ENCODE measurements around the gene ANKRD26.
A peak's percentile ranks its signal among the peaks of the same experiment; 100 is the strongest.

ANKRD26 gene

GRCh38 chr10:27099916-27100812 lies at the start of gene ANKRD26:
TSS of gene ANKRD26 (minus strand) at chr10:27100494. CDS start at chr10:27100326, 168 bp downstream.
- H3K27ac Mint-ChIP-seq, result peak within 1 kb of the TSS; percentile 93
- peak; percentile 96 for DNase-seq
- peaks cover 6% of the 10 kb centered on the region for H3K27me3 Mint-ChIP-seq
- peak within 1 kb of the TSS; percentile 80 for H3K4me3 Mint-ChIP-seq
- CTCF ChIA-PET, result no interaction called here
- peaks cover 11% of the 10 kb centered on the region for H3K36me3 Mint-ChIP-seq
- H3K9me3 Mint-ChIP-seq, result no peaks in the 10 kb centered on the region
- peaks cover 55% of the 10 kb centered on the region for H3K4me1 Mint-ChIP-seq

- peaks cover 56% of the 10 kb centered on the region for H3K36me3 Mint-ChIP-seq
- no peak overlapping the region for H3K4me3 Mint-ChIP-seq
- CTCF ChIA-PET, result interaction anchor here (1.5 kb wide), 1 partner anchor 11 kb away, joined by 3 read pairs; no protein-coding TSS in a partner anchor
- no peak overlapping the region for H3K27ac Mint-ChIP-seq
- DNase-seq, result no peak
- H3K27me3 Mint-ChIP-seq, result no peaks in the 10 kb centered on the region
- peaks cover 42% of the 10 kb centered on the region for H3K4me1 Mint-ChIP-seq
- no peaks in the 10 kb centered on the region for H3K9me3 Mint-ChIP-seq
Observed at GRCh38 chr10:27147701-27148100, 47.4 kb upstream of the ANKRD26 start.

GRCh38 chr10:27145937-27146336 lies 45.6 kb upstream of the ANKRD26 start:
- H3K9me3 Mint-ChIP-seq, result no peaks in the 10 kb centered on the region
- H3K27me3 Mint-ChIP-seq, result no peaks in the 10 kb centered on the region
- CTCF ChIA-PET, result interaction anchor here (1.5 kb wide), 1 partner anchor 19 kb away, joined by 3 read pairs; no protein-coding TSS in a partner anchor
- no peak for DNase-seq
- peaks cover 50% of the 10 kb centered on the region for H3K36me3 Mint-ChIP-seq
- H3K4me3 Mint-ChIP-seq, result no peak overlapping the region
- H3K4me1 Mint-ChIP-seq, result peaks cover 29% of the 10 kb centered on the region
- peak overlapping the region; percentile 37 for H3K27ac Mint-ChIP-seq

- Mint-ChIP-seq H3K36me3 (peaks cover 48% of the 10 kb centered on the region), H3K4me3 (no peak overlapping the region), H3K27ac (no peak overlapping the region), H3K27me3 (no peaks in the 10 kb centered on the region), H3K9me3 (no peaks in the 10 kb centered on the region), H3K4me1 (peaks cover 18% of the 10 kb centered on the region)
- no peak for DNase-seq
- CTCF ChIA-PET, result interaction anchor here (0.7 kb wide), 2 partner anchors 10 to 81 kb away, joined by 3 read pairs; partner anchors contain the start of gene YME1L1
Observed at GRCh38 chr10:27143686-27144085, 43.4 kb upstream of the ANKRD26 start.

- H3K4me3 Mint-ChIP-seq, result no peak overlapping the region
- H3K27me3 Mint-ChIP-seq, result no peaks in the 10 kb centered on the region
- H3K4me1 Mint-ChIP-seq, result no peaks in the 10 kb centered on the region
- H3K27ac Mint-ChIP-seq, result no peak overlapping the region
- H3K36me3 Mint-ChIP-seq, result peaks cover 36% of the 10 kb centered on the region
- DNase-seq, result no peak
- H3K9me3 Mint-ChIP-seq, result no peaks in the 10 kb centered on the region
- CTCF ChIA-PET, result no interaction called here
Observed at GRCh38 chr10:27138277-27138676, 38.0 kb upstream of the ANKRD26 start.

GRCh38 chr10:27134371-27134770 lies 34.1 kb upstream of the ANKRD26 start:
- no peak overlapping the region for H3K4me3 Mint-ChIP-seq
- no peaks in the 10 kb centered on the region for H3K4me1 Mint-ChIP-seq
- DNase-seq, result no peak
- no peaks in the 10 kb centered on the region for H3K27me3 Mint-ChIP-seq
- H3K9me3 Mint-ChIP-seq, result no peaks in the 10 kb centered on the region
- no peak overlapping the region for H3K27ac Mint-ChIP-seq
- CTCF ChIA-PET, result no interaction called here
- H3K36me3 Mint-ChIP-seq, result peaks cover 47% of the 10 kb centered on the region

- no peak overlapping the region for H3K4me3 Mint-ChIP-seq
- H3K9me3 Mint-ChIP-seq, result peaks cover 1% of the 10 kb centered on the region
- H3K36me3 Mint-ChIP-seq, result peaks cover 46% of the 10 kb centered on the region
- CTCF ChIA-PET, result no interaction called here
- peaks cover 15% of the 10 kb centered on the region for H3K4me1 Mint-ChIP-seq
- no peak for DNase-seq
- no peak overlapping the region for H3K27ac Mint-ChIP-seq
- H3K27me3 Mint-ChIP-seq, result no peaks in the 10 kb centered on the region
Observed at GRCh38 chr10:27108165-27108564, 7.9 kb upstream of the ANKRD26 start.

GRCh38 chr10:27104919-27105318 lies 4.6 kb upstream of the ANKRD26 start:
- peak overlapping the region; percentile 75 for H3K27ac Mint-ChIP-seq
- peaks cover 6% of the 10 kb centered on the region for H3K27me3 Mint-ChIP-seq
- DNase-seq, result peak; percentile 49
- peaks cover 38% of the 10 kb centered on the region for H3K36me3 Mint-ChIP-seq
- no peak overlapping the region for H3K4me3 Mint-ChIP-seq
- peaks cover 1% of the 10 kb centered on the region for H3K9me3 Mint-ChIP-seq
- H3K4me1 Mint-ChIP-seq, result peaks cover 46% of the 10 kb centered on the region
- CTCF ChIA-PET, result no interaction called here

GRCh38 chr10:27100813-27101347 lies 586 bp upstream of the ANKRD26 start:
- DNase-seq, result peak; percentile 52
- Mint-ChIP-seq H3K27me3 (peaks cover 6% of the 10 kb centered on the region), H3K4me3 (peak overlapping the region; percentile 80), H3K27ac (peak overlapping the region; percentile 93), H3K36me3 (peaks cover 16% of the 10 kb centered on the region), H3K4me1 (peaks cover 59% of the 10 kb centered on the region), H3K9me3 (no peaks in the 10 kb centered on the region)
- CTCF ChIA-PET, result interaction anchor here (1.2 kb wide), 1 partner anchor 53 kb away, joined by 7 read pairs; the partner anchor contains the start of gene YME1L1

GRCh38 chr10:27099448-27099847 lies 846 bp downstream of the ANKRD26 start:
- H3K9me3 Mint-ChIP-seq, result no peaks in the 10 kb centered on the region
- peaks cover 6% of the 10 kb centered on the region for H3K27me3 Mint-ChIP-seq
- peak overlapping the region; percentile 80 for H3K4me3 Mint-ChIP-seq
- H3K4me1 Mint-ChIP-seq, result peaks cover 48% of the 10 kb centered on the region
- CTCF ChIA-PET, result no interaction called here
- peaks cover 7% of the 10 kb centered on the region for H3K36me3 Mint-ChIP-seq
- peak overlapping the region; percentile 93 for H3K27ac Mint-ChIP-seq
- no peak for DNase-seq

- Mint-ChIP-seq H3K4me1 (no peaks in the 10 kb centered on the region), H3K9me3 (no peaks in the 10 kb centered on the region), H3K27ac (no peak overlapping the region), H3K27me3 (no peaks in the 10 kb centered on the region), H3K36me3 (peaks cover 23% of the 10 kb centered on the region), H3K4me3 (no peak overlapping the region)
- CTCF ChIA-PET, result no interaction called here
- DNase-seq, result no peak
Observed at GRCh38 chr10:27088119-27089044, 11.9 kb downstream of the ANKRD26 start.

GRCh38 chr10:27072436-27073114 lies 27.7 kb downstream of the ANKRD26 start:
- CTCF ChIA-PET, result interaction anchor here (0.7 kb wide), 1 partner anchor 28 kb away, joined by 3 read pairs; no protein-coding TSS in a partner anchor
- Mint-ChIP-seq H3K4me1 (peaks cover 6% of the 10 kb centered on the region), H3K27me3 (no peaks in the 10 kb centered on the region), H3K27ac (no peak overlapping the region), H3K36me3 (peaks cover 45% of the 10 kb centered on the region), H3K9me3 (no peaks in the 10 kb centered on the region), H3K4me3 (no peak overlapping the region)
- DNase-seq, result no peak

GRCh38 chr10:27068217-27068891 lies 31.9 kb downstream of the ANKRD26 start:
- H3K27ac Mint-ChIP-seq, result no peak overlapping the region

More at GRCh38 chr10:27068217-27068891, 31.9 kb downstream of the ANKRD26 start:
- H3K9me3 Mint-ChIP-seq, result no peaks in the 10 kb centered on the region
- H3K36me3 Mint-ChIP-seq, result peaks cover 33% of the 10 kb centered on the region
- DNase-seq, result no peak
- CTCF ChIA-PET, result no interaction called here
- no peaks in the 10 kb centered on the region for H3K4me1 Mint-ChIP-seq
- no peaks in the 10 kb centered on the region for H3K27me3 Mint-ChIP-seq
- H3K4me3 Mint-ChIP-seq, result no peak overlapping the region

All from activated naive CD4-positive, alpha-beta T cell treated with anti-CD3 and anti-CD28 coated beads, Interleukin-2, amount 10 ng/mL, durations not matched to agents 7 days and 5 days (primary cell).